ENCODE measurements around the gene LRRC17.
"Not testable (repeated sequence)": the region's sequence is repeated elsewhere in the genome, so short reads cannot be mapped to it uniquely, and the experiment has no call there.

Gene LRRC17

DNA sequence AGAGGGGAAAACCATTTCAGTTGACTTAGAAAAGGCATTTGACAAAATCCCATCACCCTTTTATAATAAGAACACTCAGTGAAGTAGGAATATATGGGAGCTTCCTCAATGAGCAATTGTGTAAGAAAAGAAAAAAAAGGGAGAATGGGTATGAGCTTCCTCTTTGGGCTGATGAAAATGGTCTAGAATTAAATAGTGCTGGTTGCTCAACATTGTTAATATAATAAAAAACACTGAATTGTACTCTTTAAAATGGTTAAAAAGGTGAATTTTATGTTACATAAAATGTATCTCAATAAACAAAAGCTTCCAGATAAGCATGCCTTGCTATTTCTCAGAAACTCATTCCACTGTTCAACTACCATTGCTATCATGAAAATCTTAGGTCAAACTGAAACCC, 40.6 kb downstream of the LRRC17 start:
- TF ChIP-seq, protein P1, sequence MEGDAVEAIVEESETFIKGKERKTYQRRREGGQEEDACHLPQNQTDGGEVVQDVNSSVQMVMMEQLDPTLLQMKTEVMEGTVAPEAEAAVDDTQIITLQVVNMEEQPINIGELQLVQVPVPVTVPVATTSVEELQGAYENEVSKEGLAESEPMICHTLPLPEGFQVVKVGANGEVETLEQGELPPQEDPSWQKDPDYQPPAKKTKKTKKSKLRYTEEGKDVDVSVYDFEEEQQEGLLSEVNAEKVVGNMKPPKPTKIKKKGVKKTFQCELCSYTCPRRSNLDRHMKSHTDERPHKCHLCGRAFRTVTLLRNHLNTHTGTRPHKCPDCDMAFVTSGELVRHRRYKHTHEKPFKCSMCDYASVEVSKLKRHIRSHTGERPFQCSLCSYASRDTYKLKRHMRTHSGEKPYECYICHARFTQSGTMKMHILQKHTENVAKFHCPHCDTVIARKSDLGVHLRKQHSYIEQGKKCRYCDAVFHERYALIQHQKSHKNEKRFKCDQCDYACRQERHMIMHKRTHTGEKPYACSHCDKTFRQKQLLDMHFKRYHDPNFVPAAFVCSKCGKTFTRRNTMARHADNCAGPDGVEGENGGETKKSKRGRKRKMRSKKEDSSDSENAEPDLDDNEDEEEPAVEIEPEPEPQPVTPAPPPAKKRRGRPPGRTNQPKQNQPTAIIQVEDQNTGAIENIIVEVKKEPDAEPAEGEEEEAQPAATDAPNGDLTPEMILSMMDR (IDR thresholded peaks at IDR 0.05; ENCODE audit: low read depth, low read length): no peak
- no peak for DNase-seq (ENCODE audit: low read depth in 2 of 2)
- no peak overlapping the region for H3K4me3 ChIP-seq (replicated peaks in 1 of 2; ENCODE audit: low read depth in 2 of 2, low read length in 2 of 2)

DNA sequence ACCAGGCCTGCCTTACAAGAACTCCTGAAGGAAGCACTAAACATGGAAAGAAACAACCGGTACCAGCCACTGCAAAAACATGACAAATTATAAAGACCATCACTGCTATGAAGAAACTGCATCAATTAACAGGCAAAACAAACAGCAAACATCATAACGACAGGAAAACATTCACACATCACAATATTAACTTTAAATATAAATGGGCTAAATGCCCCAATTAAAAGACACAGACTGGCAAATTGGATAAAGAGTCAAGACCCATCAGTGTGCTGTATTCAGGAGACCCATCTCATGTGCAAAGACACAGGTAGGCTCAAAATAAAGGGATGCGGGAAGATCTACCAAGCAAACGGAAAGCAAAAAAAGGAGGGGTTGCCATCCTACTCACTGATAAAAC, 41.6 kb downstream of the LRRC17 start:
- DNase-seq (ENCODE audit: low read depth in 2 of 2); H3K4me3 ChIP-seq (replicated peaks in 1 of 2; ENCODE audit: low read depth in 2 of 2, low read length in 2 of 2): not testable (repeated sequence)

DNA sequence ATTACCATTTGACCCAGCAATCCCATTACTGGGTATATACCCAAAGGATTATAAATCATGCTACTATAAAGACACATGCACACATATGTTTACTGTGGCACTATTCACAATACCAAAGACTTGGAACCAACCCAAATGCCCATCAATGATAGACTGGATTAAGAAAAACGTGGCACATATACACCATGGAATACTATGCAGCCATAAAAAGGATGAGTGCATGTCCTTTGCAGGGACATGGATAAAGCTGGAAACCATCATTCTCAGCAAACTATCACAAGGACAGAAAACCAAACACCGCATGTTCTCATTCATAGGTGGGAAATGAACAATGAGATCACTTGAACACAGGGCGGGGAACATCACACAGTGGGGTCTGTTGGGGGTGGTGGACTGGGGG, 45.2 kb downstream of the LRRC17 start:
- H3K4me3 ChIP-seq (replicated peaks in 1 of 2; ENCODE audit: low read depth in 2 of 2, low read length in 2 of 2); DNase-seq (ENCODE audit: low read depth in 2 of 2): not testable (repeated sequence)

DNA sequence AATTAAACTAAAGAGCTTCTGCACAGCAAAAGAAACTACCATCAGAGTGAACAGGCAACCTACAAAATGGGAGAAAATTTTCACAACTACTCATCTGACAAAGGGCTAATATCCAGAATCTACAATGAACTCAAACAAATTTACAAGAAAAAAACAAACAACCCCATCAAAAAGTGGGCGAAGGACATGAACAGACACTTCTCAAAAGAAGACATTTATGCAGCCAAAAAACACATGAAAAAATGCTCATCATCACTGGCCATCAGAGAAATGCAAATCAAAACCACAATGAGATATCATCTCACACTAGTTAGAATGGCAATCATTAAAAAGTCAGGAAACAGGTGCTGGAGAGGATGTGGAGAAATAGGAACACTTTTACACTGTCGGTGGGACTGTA, 49.2 kb downstream of the LRRC17 start:
- not testable (repeated sequence) for H3K4me3 ChIP-seq (replicated peaks in 1 of 2; ENCODE audit: low read depth in 2 of 2, low read length in 2 of 2); DNase-seq (ENCODE audit: low read depth in 2 of 2)

DNA sequence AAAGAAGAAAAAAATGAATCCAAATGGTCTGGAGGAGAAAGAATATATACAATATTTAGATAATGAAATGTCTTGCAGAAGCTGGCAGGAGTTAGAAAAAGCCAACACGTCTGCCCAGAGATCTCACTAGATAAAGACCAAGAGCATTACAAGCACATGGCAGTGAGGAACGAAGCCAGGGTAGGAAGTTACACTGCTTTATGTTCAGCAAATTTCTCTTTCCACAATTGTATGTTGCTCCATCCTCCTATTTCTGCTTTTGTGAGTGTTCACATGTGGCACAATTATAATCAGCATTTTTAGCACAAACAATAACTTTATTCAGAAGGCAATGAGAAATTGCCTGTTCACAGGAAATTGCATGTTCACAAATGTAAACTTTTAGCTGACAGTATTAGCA, 53.7 kb downstream of the LRRC17 start:
- no peak for DNase-seq (ENCODE audit: low read depth in 2 of 2)
- no peak overlapping the region for H3K4me3 ChIP-seq (replicated peaks in 1 of 2; ENCODE audit: low read depth in 2 of 2, low read length in 2 of 2)
- TF ChIP-seq, protein P1 (IDR thresholded peaks at IDR 0.05; ENCODE audit: low read depth, low read length): no peak

DNA sequence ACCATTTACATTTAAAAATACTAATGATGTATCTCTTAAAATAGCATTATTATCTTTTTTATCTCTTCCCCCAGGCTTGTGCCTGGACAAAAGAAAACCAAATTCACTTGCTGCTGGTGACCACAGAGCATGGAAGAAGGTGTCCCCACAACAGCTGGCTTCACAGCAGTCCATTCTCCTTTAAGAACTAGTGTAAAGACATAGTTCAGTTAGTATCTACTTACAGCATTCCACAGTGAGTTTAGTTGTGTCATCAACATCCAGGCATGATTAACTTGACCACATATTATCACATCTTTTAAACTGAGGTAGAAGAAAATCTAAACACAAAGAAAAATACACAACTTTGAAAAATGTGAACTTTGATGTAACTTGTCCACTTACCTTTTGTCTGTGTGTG, 55.0 kb downstream of the LRRC17 start:
- H3K4me3 ChIP-seq (replicated peaks in 1 of 2; ENCODE audit: low read depth in 2 of 2, low read length in 2 of 2): no peak overlapping the region
- TF ChIP-seq, protein P1 (IDR thresholded peaks at IDR 0.05; ENCODE audit: low read depth, low read length): no peak
- DNase-seq (ENCODE audit: low read depth in 2 of 2): peak; percentile 44 to 54

DNA sequence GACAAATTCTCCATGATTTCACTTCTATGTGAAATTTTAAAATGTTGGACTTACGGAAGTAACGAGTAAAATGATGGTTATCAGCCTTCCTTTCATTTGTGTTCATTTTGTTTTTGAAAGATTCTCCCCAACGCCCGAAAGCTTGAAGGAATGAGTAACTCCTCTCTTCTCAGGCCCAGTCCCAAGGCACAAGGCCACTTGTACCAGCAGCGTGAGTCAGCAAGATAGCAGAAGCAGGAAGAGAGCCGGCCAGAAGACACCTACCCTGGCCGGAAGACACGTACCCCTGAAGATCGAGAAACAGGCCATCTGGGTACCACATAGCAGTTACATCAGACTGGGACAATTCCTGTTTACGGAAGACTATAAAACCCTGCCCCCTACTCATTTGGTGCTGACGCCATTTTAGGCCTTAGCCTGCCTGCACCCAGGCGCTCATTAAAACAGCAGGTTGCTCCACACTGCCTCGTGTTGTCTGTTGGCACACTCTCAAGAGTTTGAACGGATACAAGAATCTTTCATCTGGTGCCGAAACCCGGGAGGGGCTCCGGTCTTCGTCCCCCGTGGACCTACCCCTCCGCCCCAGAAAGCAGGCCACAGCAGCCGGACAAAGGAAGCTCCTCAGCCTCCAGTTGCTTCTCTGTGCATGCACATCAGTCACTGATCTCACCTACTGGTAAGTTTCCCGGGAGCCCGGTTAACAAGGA, 60.4 kb downstream of the LRRC17 start:
- peak; percentile 80 to 91 for DNase-seq (ENCODE audit: low read depth in 2 of 2)
- TF ChIP-seq, protein P1 (IDR thresholded peaks at IDR 0.05; ENCODE audit: low read depth, low read length): no peak
- H3K4me3 ChIP-seq (replicated peaks in 1 of 2; ENCODE audit: low read depth in 2 of 2, low read length in 2 of 2): peak overlapping the region in 1 of 2 donors; percentile 5

DNA sequence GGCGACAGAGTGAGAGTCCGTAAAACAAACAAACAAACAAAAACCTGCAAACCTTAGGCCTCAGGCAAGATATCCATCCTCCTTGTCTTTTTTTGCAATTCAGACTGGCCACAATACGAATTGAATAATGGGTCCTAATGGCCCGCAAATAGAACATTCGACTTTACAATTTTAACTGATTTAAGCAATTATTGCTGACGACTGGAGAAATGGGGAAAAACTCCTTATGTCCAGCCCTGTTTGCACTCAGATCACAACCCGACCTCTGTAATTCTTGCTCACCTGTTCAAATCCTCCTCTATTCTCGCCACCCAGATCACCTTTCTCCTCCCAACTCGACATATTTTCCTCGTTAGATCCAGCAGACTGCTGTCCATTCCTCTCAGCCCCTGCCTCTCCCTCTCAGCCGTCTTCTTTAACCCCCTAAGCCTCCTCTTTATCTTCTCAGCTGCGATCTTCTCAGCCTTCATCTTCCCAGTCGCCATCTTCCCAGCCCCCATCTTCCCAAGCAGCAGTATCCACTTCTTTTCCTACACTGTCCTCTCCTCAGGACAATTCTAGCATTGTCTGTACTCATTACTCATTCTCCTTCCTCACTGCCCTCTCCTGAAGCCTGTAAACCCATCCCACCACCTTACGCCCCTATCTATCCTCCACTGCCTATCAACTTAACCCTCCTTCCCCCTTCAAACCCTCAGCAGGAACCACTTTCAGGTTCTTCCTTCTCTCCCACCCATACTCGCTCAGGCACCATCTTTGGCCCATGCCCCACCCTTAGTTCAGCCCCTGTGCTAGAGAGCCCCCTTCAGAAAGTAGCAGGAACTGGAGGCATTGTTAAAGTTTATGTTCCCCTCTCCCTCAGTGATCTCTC, 61.8 kb downstream of the LRRC17 start:
- DNase-seq (ENCODE audit: low read depth in 2 of 2): peak in 1 of 2 donors; percentile 8
- TF ChIP-seq, protein P1 (IDR thresholded peaks at IDR 0.05; ENCODE audit: low read depth, low read length): peak; percentile 8

More for the DNA sequence above, 61.8 kb downstream of the LRRC17 start:
- no peak overlapping the region for H3K4me3 ChIP-seq (replicated peaks in 1 of 2; ENCODE audit: low read depth in 2 of 2, low read length in 2 of 2)

Data from cardiac fibroblast (primary cell).